T-helper 22 cell (primary cell): ENCODE data around the gene HOXD10.

ENCODE experiments used
- DNase-seq: peaks from one replicate; pipeline ENCODE4 v3.0.0-alpha.2; 2020; ENCODE audit warnings: low read depth

The HOXD10 gene

GRCh38 chr2:176115883-176116813 lies at the start of gene HOXD10:
TSS of gene HOXD10 (plus strand) at chr2:176116778. CDS start at chr2:176116834, 56 bp downstream.
- DNase-seq: no peak

- DNase-seq: no peak
Measured at GRCh38 chr2:176067589-176068418, 48.8 kb upstream of the HOXD10 start.

- no peak for DNase-seq
Measured at GRCh38 chr2:176068419-176068832, 48.2 kb upstream of the HOXD10 start.

- no peak for DNase-seq
Measured at GRCh38 chr2:176071330-176072291, 45.0 kb upstream of the HOXD10 start.

DNA sequence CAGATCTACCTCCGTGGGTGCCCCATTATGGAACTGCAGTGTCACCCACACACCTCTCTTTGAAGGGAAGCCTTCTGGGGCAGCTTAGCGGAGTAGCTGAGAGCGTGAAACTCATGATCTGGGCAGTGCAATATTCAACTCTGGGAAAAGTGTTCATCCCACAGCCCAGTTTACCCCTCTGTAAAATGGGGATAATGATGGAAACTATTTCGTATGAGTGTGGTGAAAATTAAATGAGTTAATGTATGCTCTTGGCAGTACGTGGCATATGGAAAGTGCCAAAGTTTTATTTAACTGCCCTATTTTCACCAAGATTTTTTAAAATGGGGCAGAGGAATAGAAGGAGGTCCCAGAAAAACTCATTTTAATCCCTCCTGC lies 44.3 kb upstream of the HOXD10 start:
- DNase-seq: no peak

GRCh38 chr2:176072951-176073904 lies 43.4 kb upstream of the HOXD10 start:
- DNase-seq: no peak

DNA sequence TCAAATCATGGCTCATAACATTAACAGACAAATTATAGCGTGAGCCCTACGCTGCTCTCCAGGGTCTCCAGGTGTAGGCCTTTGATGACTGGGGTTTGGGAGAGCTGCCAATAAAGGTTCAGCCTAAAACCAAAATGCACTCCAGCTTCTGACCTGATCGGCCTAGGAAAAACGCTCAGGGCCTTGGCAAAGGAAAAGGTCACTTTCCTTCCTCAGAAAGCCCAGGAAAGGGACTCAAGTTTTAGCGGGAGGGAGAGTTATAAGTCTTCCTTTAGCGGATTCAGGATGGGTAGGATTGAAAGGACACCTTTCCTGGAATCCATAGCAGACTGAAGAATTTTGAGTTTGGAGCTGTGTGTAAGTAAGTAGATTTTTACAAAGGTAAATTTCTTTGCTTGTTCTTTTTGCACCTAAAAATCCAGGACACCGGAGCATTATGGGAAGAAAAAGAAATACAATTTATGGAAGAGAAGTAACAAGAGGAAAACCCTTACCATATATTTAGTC lies 41.6 kb upstream of the HOXD10 start:
- DNase-seq: no peak

DNA sequence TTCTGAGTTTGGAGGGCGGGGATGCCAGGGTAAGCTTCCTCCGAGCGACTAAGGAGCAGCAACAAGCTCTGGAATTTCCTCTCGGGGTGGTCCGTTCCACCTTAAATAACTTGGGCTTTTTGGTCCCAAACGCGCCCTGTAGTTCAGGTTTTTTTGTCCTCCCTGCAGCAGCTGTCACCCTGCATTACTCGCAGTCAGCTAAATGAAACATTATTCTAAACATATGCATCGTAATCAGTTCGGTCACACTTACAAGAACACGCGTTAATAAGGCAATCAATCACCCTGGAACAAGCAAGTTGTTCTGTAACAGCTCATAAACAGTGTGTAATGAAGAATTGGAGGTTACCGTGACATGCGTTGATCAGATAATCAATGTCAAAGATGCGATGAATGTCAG lies 41.1 kb upstream of the HOXD10 start:
- no peak for DNase-seq

DNA sequence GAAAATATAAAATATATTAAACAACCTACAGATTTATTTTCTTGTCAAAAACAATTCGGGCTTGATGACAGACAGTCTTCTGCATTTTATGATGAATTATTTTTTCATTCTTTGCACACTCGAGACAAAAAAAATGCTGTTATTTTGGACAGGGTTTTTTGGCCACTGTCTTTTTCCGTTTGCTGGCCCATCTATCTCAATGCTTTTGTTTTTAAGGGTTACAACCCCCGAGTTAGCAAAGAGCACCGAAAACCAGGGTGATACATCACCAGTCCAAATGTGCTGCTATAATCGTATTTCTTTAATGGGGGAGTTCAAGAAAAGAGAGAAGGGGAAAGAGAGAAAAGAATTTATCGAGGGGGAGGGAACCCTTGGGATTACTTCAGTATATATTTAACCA lies 40.5 kb upstream of the HOXD10 start:
- DNase-seq: no peak

- no peak for DNase-seq
Measured at GRCh38 chr2:176076796-176077195, 39.8 kb upstream of the HOXD10 start.

DNA sequence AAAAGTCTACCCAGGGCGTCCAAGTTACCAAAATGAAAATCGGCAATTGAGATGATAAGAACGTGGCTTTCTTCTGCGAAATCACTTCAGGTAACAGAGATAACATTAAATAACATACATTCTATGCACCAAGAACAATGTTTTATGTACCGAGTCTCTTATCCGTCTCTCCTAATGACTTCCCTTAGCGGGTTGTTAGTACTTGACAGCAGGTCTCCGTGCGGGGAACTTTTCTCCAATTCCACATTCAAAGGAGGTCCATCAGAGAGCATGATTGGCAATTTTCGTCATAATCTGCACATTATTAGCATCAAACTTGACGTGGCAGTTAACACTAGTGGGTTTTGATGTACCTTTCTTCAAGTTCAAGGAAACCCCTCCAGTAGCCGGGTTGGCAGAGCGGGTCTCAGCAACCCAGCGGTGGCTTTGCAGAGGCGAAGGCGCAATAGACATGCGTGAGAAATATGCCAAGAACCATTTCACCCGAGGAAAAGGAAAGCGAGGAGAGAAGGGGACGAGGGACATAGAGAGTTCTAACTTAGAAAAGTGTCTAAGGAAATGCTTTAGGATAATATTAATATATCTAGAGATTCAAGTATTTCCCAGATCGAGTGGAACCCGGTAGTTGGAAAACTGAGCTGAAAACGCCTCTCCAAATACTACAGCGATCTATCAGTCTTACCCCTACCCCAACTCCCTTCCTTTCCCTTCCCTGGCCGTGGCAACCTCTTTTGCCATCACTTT lies 37.9 kb upstream of the HOXD10 start:
- DNase-seq: no peak

GRCh38 chr2:176079285-176079830 lies 37.2 kb upstream of the HOXD10 start:
- DNase-seq: no peak

DNA sequence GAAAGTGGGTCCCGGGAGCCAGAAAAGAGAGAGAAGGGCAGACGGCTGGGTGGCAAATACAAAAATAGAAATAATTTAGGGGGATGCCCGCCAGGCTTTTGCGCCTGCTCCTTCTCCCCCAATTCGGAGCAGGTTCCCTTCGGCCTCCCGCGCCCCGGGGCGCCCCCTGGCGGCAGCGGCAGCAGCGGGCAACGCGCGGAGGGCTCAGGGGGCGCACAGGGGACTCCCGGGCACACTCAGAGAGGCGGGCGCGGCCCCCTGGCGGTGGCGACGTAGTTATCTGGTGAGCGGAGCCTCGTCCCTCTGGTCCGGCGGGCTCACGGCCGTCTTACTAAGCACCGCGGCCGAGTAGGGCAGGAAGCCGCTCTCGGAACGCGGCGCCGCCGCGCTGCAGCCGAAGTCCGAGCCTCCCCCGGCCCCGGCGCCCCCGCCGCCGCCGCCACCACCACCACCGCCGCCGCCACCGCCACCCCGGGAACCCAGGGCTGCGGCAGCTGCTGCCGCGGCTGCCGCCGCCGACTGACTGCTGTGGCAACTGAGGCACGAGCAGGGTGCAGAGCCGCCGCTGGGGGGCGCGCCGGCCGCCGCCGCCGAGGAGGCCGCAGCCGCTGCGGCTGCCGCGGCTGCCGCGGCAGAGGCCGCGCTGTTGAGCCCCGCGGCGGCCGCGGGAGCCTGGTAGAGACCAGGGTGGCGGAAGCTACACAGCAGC lies 36.6 kb upstream of the HOXD10 start:
- no peak for DNase-seq

- no peak for DNase-seq
Measured at GRCh38 chr2:176080540-176081375, 35.8 kb upstream of the HOXD10 start.

DNA sequence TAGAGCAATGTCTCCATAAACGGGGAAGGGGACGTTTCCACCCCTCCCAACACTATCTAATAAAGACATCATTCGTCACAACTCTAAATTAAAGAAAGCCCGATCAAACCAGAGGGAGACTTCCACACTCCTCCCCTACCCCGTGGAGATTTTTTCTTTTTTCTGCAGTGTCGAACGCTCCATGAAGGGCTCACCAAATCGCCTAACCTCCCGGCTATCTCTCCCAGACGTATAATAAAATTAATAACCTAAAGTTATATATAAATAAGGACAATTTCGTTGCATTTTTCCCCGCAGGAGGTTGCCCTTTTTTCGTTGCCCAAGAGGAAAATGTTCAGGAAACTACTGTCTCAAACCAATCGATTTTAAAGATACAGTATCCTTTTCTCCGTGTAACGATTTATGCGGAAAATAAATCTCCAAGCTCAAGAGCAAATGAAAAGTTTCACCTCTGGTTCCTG lies 35.2 kb upstream of the HOXD10 start:
- no peak for DNase-seq

DNA sequence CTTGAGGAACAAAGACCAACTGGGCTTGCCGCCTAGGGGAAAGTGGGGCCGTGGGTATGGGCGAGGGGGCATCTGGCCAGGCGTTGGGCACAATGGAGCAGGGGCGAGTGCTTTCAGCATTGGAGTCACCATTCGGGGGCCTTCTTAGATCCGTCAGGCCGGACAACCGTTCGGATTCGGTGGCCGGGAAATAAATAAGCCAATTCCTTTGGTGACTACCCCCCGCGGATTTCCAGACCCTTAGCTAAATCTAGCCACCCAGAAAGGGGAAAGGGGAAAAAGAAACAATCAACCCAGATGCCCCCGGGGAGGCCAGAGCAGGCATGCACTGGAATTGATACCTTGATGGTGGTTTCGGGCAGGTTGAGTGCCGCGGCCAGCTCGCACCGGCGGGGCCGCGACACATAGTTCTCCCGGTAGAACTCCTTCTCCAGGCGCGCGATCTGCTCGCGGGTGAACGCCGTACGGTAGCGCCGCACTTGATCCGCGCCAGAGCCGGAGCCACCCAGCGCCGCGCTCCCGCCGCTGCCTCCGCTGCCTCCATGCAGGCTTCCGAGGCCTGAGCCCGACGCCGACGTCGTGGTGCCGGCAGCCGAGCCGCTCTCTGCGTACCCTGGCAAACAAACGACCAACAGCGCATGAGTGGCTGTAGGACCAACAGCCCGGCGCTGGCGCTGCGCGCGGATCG lies 34.6 kb upstream of the HOXD10 start:
- DNase-seq: no peak

DNA sequence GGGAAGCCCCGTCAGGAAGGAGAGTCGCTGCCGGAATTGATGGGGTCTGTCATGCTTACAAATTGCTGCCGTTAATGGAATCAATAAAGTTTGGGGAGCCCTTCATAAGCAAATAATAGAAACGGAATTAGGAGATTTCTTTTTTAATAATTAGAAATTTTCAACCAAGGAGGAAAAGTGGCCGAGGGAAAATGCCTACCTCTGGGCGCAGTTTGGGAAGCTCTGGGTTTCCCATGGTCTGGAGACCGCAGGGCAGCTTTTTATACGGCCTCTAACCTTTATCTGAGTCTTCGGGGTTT lies 34.1 kb upstream of the HOXD10 start:
- no peak for DNase-seq
